Stimulated activated CD8-positive, alpha-beta memory T cell treated with anti-CD3 and anti-CD28 coated beads, Interleukin-15, amount 100 ng/mL, for 24 hours (primary cell): ENCODE results near the gene TM2D3.
"Not testable (repeated sequence)": the region's sequence is repeated elsewhere in the genome, so short reads cannot be mapped to it uniquely, and the experiment has no call there.

ENCODE experiments used
- DNase-seq: peaks from one replicate; pipeline ENCODE4 v3.0.0-alpha.2; 2020; ENCODE audit warnings: low read depth

The TM2D3 gene

GRCh38 chr15:101654624-101655337, 2.6 kb upstream of the TM2D3 start:
- DNase-seq, result not testable (repeated sequence)

DNA sequence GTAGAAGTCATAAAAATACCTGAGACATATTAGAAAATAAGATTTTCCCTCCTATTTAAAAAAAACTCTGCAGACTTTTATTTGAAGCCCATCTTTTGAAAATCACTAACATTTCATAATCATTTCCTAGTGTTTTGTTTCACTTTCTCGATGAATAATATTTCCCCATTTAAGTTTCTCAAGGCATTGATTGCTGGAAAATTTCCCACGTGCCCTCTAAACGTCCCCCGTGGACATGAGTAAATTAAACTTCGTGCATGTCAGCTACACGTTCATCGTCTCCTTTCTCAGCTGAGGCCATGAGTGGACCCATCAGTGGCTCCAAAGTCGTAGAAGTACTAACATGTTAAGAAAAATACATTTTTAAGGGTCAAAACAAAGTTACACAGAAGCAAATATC, 2.0 kb upstream of the TM2D3 start:
- DNase-seq, result no peak

- DNase-seq, result no peak
Measured at GRCh38 chr15:101652786-101653430, 727 bp upstream of the TM2D3 start.

DNA sequence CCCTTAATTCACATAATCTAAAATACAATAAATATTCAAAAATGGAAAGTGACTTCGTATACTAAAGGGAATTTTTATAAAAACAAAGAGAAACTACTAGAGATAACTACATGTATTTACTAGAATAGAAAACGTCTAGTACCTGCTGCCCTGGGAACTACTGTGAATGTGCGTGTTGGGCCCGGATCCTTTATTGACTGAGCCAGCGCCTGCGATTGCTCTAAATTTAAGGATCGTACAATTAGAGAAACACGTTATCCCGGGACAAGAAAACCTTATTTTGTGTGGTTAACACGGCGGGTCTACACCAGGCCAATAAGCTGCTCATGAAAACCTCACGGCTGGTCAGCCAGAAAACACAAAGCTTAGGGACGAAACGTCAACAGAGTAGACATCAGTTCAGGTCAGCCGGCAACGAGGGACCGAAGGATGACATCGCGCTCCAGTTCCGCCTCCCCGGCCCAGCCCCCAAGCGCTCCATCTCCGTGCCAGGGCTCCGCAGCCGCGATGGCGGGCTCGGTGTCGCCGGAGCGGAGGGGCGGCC, 555 bp downstream of the TM2D3 start:
- no peak for DNase-seq

- DNase-seq, result no peak
Measured at GRCh38 chr15:101650145-101650544, 2.0 kb downstream of the TM2D3 start.

DNA sequence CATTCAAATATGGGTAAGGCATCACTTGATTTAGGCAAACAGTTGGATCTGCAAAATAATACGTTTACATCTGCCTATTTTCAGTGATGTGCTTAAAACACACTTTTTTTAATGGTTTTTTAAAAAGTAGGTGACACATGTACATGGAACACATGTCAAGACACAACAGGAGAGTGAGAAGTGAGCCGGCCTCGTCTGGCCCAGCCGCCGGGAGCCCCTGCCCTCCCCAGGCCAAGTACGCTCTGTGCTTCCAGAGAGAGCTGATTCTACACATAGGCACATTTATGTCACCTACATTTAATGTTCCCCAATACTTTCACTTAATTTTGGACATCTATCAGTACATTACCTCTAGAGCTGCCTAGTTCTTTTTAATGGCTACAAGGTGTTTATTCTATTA, 3.8 kb downstream of the TM2D3 start:
- no peak for DNase-seq

DNA sequence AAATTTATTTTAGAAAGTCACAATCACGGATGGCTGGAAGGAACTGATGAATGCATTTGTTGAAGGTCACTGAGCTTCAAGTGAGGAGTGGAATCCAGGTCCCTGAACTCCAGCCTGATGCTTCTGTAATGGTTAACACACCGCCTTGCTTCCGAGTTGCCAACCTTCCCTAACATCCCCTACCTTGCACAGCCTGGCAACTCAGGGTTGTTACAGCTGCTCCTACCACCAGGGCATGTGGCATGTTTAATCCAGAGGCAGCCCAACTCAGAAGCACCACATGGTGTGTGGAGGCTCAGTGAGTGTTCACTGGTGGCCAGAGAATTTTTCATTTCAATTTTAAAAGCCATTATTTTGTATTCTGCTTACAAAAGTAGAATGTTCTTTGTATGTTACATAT, 4.9 kb downstream of the TM2D3 start:
- no peak for DNase-seq

DNA sequence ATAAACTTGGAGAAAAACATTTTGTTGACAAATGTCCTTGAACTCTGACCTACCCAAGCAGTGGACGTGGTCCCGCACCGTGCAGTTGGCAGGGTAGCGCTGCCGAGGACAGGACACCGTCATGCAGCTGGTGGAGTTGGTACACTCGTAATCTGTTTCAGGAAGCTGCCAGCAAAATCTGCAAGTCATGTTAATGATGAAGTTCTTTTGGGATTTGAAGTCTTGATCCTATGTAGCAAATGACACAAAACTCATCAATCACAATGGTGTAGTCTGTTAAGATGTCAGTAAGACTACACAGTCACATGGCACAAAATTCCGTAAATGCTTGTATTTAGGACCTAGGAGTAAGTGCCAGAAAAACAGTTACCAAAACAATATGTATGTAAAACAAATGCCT, 5.5 kb downstream of the TM2D3 start:
- no peak for DNase-seq

DNA sequence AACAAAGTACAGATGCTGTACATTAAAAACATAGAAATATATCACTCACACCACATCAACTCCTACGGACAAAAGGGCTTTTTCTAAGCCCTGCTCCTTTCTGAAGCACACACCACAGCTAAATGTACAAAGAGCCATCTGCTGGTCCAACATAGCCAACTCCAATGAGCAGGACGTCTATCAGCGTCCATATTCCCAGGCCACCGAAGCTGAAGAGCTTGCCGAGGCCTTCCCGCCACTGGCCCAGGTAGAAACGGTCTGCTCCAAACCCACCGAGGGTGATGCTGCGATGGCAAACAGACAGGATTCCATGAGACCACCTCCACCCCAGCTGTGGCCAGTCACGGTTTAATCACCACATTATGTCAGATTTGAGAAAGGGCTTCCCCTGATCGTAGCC, 9.8 kb downstream of the TM2D3 start:
- no peak for DNase-seq

GRCh38 chr15:101641894-101642293, 10.3 kb downstream of the TM2D3 start:
- DNase-seq, result no peak

DNA sequence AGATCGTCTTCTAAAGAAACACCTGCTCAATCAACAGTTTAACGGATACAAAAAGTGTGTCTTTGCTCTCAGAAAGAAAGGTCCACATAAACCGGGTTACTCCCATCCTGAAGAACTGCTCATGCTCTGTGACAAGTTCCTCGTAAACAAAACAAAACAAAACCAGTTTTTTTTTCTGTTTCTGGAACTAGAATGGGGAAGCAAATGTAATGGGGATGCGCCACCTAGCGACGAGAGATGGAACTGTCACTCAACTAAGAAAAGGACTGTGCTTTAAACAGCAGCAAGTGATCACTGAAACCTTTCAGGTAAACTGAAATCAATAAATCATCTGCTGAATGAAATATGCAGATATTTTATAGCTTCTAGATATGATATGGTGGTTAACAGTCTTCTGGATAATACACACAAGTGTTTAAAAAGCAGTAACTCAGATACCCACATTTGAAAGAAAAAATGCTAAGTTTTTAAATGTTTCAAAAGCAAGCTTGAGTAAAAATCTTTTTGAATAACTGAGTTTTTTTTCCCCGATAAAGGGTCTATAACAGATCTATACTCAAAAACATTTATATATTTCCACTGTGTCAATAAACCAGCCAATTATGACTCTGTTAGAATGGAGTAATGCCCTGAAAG, 10.9 kb downstream of the TM2D3 start:
- DNase-seq, result peak; percentile 48

GRCh38 chr15:101639667-101640066, 12.5 kb downstream of the TM2D3 start:
- no peak for DNase-seq

- DNase-seq, result no peak
Measured at GRCh38 chr15:101637919-101638318, 14.3 kb downstream of the TM2D3 start.

GRCh38 chr15:101637516-101637915, 14.7 kb downstream of the TM2D3 start:
- DNase-seq, result no peak

- DNase-seq, result no peak
Measured at GRCh38 chr15:101637038-101637437, 15.1 kb downstream of the TM2D3 start.

DNA sequence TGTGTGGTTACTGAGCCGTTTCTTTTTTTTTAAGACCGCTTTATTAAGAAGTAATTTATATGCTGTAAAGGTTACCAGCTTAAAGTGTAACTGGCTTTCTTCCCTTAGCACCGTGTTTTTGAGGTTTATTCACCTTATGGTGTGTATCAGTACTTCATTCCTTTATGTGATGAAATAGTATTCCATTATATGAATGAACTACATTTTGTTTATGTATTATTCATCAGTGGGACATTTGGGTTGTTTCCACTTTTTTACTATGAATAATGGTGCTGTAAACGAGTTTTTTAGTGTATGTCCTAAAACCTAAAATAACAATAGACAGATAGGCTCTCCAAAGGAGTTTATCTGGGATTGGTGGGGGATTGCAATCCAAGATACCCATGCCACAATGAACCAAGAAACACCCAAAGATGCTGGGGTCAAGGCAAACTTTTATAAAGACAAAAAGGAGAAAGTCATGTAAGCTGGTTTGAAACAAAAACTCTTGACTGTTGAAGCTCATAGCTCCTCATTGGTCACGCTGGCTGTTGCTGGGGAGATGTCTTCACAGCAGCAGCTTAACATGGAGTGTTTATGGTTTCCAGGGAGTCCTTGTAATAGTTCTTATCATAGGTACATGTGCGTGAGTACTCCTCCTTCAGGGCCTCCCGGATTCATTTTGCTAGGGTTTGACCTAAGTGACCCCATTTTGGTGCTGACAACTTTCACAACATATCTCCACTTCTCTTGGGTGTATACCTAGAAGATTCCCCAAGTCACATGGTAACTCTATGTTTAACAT, 16.0 kb downstream of the TM2D3 start:
- no peak for DNase-seq

GRCh38 chr15:101633356-101633755, 18.8 kb downstream of the TM2D3 start:
- no peak for DNase-seq

GRCh38 chr15:101626729-101627128, 25.5 kb downstream of the TM2D3 start:
- not testable (repeated sequence) for DNase-seq

DNA sequence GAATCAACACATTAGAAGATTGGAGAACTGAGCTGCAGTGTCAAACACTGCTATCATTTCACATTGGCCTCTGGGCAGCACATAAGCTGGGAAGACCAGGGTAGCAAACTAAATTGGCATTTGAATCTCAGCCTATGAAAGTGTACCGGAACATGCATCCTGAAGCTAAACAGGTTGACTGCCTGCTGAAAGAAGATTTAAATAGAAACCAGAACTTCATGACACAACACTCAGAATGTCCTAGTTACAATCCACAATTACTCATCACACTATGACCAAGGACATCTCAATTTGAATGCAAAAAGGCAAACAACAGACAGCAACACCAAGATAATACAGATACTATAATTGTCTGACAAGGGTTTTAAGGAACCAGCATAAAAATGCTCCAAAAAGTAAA, 26.2 kb downstream of the TM2D3 start:
- no peak for DNase-seq

DNA sequence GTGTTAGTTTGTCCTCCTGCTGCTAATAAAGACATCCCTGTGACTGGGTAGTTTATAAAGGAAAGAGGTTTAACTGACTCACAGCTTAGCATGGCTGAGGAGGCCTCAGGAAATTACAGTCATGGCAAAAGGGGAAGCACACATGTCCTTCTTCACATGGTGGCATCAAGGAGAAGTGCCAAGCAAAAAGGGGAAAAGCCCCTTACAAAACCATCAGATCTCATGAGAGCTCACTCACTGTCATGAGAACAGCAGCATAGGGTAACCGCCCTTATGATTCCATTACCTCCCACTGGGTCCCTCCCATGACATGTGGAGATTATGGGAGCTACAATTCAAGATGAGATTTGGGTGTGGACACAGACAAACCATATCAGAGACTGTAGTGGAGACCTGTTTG, 27.0 kb downstream of the TM2D3 start:
- DNase-seq, result no peak

DNA sequence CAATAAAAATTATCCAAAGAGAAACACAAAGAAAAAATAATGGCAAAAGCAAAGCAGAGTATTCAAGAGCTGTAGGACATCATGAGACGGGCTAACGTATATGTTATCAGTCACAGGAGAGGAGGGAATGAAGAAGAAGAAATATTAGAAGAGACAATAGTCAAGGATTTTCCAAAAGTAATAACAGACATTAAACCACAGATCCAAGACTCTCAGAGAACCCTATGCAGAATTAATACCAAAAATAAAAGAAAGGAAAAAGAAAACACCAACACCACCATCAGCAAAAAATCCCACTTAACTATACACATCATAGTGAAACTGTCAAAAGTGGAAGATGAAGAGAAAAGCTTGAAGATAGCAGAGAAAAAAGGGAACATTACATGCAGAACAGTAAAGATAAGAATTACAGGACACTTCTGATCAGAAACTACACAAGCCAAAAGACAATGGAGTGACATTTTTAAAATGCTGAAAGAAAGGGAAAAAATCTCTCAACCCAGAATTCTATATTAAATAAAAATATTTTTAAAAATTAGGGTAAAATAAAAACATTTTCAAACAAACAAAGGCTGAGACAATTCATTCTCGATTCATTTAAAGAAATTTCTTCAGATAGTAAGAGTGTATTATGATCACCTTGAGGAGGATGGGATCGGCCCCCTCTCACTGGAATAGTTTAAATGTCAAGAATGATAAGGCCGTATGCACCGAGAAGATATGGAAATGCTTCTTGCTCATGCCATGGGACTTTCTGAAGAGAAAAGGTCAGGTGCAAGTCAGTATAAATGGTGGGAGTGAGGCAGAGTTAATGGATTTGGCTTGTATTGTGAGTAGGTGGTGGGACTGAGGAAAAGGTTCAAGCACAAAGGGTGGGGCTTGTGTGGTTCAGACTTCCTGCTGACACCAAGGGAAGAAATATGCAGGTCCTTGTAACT, 28.5 kb downstream of the TM2D3 start:
- DNase-seq, result no peak
